ENCODE measurements around the gene BAG2.

DNA sequence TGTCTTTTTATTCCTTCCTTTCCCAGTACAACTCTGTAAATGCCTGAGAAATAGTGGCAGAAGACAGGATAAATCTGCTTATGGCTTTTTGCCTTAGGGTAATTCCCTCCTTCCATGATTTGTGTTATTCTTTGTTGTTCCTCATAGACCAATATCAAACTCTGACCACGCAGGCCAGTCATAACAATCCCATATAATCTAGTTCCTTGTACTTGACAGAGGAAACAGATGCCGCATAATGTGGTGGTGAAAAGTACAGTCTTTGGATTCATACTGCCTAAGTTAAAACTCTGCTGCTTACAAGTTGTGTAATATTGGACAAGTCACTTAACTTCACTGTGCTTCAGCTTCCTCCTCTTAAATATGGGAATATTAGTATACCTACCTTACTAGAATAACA lies 8.2 kb upstream of the BAG2 start:
- TF ChIP-seq EZH2phosphoT487 (IDR thresholded peaks at IDR 0.05; ENCODE audit: low read depth, severe bottlenecking, unreplicated experiment) = no peak
- TF ChIP-seq, protein P1, sequence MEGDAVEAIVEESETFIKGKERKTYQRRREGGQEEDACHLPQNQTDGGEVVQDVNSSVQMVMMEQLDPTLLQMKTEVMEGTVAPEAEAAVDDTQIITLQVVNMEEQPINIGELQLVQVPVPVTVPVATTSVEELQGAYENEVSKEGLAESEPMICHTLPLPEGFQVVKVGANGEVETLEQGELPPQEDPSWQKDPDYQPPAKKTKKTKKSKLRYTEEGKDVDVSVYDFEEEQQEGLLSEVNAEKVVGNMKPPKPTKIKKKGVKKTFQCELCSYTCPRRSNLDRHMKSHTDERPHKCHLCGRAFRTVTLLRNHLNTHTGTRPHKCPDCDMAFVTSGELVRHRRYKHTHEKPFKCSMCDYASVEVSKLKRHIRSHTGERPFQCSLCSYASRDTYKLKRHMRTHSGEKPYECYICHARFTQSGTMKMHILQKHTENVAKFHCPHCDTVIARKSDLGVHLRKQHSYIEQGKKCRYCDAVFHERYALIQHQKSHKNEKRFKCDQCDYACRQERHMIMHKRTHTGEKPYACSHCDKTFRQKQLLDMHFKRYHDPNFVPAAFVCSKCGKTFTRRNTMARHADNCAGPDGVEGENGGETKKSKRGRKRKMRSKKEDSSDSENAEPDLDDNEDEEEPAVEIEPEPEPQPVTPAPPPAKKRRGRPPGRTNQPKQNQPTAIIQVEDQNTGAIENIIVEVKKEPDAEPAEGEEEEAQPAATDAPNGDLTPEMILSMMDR (IDR thresholded peaks at IDR 0.05; ENCODE audit: poor library complexity) = no peak
- TF ChIP-seq EZH2 (IDR thresholded peaks at IDR 0.05; ENCODE audit: borderline replicate concordance) = no peak
